GM18526 (cell line): ENCODE results near the gene PIP5KL1.

ENCODE experiments used
- POLR2A ChIP-seq: IDR thresholded peaks from 3 replicates; pipeline ENCODE4 v1.6.1; 2011; ENCODE audit not compliant: insufficient read length; ENCODE audit errors: extremely low read depth

PIP5KL1 gene

GRCh38 chr9:127905004-127905728, 25.4 kb downstream of the PIP5KL1 start:
- peak; percentile 27 for TF ChIP-seq POLR2A

GRCh38 chr9:127904561-127905003, 26.0 kb downstream of the PIP5KL1 start:
- TF ChIP-seq POLR2A, result peak; percentile 5

GRCh38 chr9:127903557-127904475, 26.8 kb downstream of the PIP5KL1 start:
- TF ChIP-seq POLR2A, result peak; percentile 49

- TF ChIP-seq POLR2A, result peak; percentile 48
Observed at GRCh38 chr9:127899128-127899943, 31.2 kb downstream of the PIP5KL1 start, which contains the start of gene ST6GALNAC6. Gene ST6GALNAC6, minus strand, starts transcription at chr9:127899603. Its CDS starts 1,622 bp downstream, at chr9:127897981.

- TF ChIP-seq POLR2A, result no peak
Observed at GRCh38 chr9:127898433-127899127, 32.0 kb downstream of the PIP5KL1 start.

- no peak for TF ChIP-seq POLR2A
Observed at GRCh38 chr9:127897193-127897692, 33.3 kb downstream of the PIP5KL1 start.

- no peak for TF ChIP-seq POLR2A
Observed at GRCh38 chr9:127896395-127897192, 34.0 kb downstream of the PIP5KL1 start.

- no peak for TF ChIP-seq POLR2A
Observed at GRCh38 chr9:127895811-127896210, 34.8 kb downstream of the PIP5KL1 start.

GRCh38 chr9:127893392-127893791, 37.2 kb downstream of the PIP5KL1 start:
- TF ChIP-seq POLR2A, result no peak

- no peak for TF ChIP-seq POLR2A
Observed at GRCh38 chr9:127892831-127893230, 37.7 kb downstream of the PIP5KL1 start.

- no peak for TF ChIP-seq POLR2A
Observed at GRCh38 chr9:127890053-127890452, 40.5 kb downstream of the PIP5KL1 start.

- no peak for TF ChIP-seq POLR2A
Observed at GRCh38 chr9:127887792-127888191, 42.8 kb downstream of the PIP5KL1 start.

- TF ChIP-seq POLR2A, result no peak
Observed at GRCh38 chr9:127886401-127886972, 44.1 kb downstream of the PIP5KL1 start.

GRCh38 chr9:127885508-127886281, 44.9 kb downstream of the PIP5KL1 start:
- TF ChIP-seq POLR2A, result no peak
